HEK293 (cell line): ENCODE measurements around the gene OTOP3.

Experiments
- ZFP37 ChIP-seq: fragments of 450-650 bp; formaldehyde crosslinking; IDR thresholded peaks from 2 replicates; pipeline ENCODE4 v1.5.1; 2016; ENCODE audit warnings: missing biosample characterization, missing genetic modification characterization
- TF ChIP-seq, protein P1 (sequence below): fragments of 450-650 bp; formaldehyde crosslinking; IDR thresholded peaks from 2 replicates; pipeline ENCODE4 v1.5.1; 2016; ENCODE audit warnings: missing biosample characterization, missing genetic modification characterization

DNA sequence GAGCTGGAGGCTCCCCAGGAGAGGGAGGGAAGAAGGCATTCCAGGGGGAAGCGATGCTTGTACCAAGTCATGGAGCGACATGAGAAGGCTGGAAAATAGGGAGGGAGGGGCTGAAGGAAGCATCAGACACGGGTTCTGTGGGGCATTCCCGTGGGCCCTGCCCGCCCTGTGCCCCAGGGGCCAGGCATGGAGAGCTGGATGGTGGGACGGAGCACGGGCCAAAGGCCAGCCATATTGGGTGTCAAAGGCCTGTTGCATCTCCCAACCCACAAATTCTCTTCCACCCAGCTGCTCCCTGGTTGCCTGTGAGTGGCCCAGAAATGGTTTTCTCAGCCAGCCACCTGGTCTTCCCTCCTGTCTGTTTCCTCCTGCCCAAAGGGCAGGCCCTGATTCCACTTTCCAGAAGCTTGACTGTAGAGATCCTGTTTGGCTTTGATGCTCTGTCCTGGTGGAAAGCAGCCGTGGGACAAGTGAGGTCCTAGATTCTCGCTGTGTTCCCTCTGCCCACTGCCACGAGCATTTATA, 54.9 kb downstream of the OTOP3 start:
- TF ChIP-seq, protein P1, sequence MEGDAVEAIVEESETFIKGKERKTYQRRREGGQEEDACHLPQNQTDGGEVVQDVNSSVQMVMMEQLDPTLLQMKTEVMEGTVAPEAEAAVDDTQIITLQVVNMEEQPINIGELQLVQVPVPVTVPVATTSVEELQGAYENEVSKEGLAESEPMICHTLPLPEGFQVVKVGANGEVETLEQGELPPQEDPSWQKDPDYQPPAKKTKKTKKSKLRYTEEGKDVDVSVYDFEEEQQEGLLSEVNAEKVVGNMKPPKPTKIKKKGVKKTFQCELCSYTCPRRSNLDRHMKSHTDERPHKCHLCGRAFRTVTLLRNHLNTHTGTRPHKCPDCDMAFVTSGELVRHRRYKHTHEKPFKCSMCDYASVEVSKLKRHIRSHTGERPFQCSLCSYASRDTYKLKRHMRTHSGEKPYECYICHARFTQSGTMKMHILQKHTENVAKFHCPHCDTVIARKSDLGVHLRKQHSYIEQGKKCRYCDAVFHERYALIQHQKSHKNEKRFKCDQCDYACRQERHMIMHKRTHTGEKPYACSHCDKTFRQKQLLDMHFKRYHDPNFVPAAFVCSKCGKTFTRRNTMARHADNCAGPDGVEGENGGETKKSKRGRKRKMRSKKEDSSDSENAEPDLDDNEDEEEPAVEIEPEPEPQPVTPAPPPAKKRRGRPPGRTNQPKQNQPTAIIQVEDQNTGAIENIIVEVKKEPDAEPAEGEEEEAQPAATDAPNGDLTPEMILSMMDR (tag by site-specific recombination) = no peak
- TF ChIP-seq ZFP37 (tag by site-specific recombination) = no peak
